ENCODE data around the gene PDE4D. TPM values are rescaled to one million over a fixed set of nuclear protein-coding genes. Genes with fewer than 3 reads are reported as not detected.
"Not testable (repeated sequence)": the region's sequence is repeated elsewhere in the genome, so short reads cannot be mapped to it uniquely, and the experiment has no call there.

PDE4D gene
- total RNA-seq, 4 donors from 2014 or later: 15.9 to 66.3 (median 48.7) TPM

- H3K36me3 ChIP-seq: no peaks in the 10 kb centered on the region
- no peaks in the 10 kb centered on the region for H3K4me1 ChIP-seq
Observed at GRCh38 chr5:59749782-59750520, 143.6 kb downstream of the PDE4D start.

DNA sequence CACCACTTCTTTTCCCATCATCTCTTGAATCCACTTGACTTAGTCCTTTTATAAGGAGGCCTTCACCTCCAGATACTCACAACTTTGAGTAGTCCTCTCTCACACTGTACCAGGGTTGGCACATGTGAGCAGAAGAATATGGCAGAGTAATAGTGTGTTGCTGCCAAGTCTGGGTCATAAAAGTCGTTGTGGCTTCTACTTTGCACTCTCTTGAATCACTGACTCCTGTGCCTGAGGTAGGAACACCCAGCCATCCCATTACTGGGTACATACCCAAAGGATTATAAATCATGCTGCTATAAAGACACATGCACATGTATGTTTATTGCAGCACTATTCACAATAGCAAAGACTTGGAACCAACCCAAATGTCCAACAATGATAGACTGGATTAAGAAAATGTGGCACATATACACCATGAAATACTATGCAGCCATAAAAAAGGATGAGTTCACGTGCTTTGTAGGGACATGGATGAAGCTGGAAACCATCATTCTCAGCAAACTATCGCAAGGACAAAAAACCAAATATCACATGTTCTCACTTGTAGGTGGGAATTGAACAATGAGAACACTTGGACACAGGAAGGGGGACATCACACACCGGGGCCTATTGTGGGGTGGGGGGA lies 145.4 kb downstream of the PDE4D start:
- not testable (repeated sequence) for H3K9me3 ChIP-seq; H3K4me1 ChIP-seq; H3K4me3 ChIP-seq; H3K27me3 ChIP-seq; H3K36me3 ChIP-seq; H3K27ac ChIP-seq; DNase-seq (ENCODE audit: low spot score in 2 of 2)
- WGBS, 2 donors: 91 to 95% methylated on average over 4 of the region's 4 CpGs

More at GRCh38 chr5:59749782-59750520, 143.6 kb downstream of the PDE4D start:
- 90 to 95% methylated on average over 4 of the region's 4 CpGs for WGBS, 2 donors
- Histone ChIP-seq H3K27me3 (no peaks in the 10 kb centered on the region), H3K4me3 (no peak overlapping the region), H3K9me3 (no peaks in the 10 kb centered on the region), H3K27ac (no peak overlapping the region)
- no peak for DNase-seq (ENCODE audit: low spot score in 2 of 2)
- TF ChIP-seq EP300 (IDR thresholded peaks at IDR 0.05): no peak
- no peak for TF ChIP-seq CTCF (IDR thresholded peaks at IDR 0.05)
- no peak for TF ChIP-seq POLR2A (IDR thresholded peaks at IDR 0.05)

DNA sequence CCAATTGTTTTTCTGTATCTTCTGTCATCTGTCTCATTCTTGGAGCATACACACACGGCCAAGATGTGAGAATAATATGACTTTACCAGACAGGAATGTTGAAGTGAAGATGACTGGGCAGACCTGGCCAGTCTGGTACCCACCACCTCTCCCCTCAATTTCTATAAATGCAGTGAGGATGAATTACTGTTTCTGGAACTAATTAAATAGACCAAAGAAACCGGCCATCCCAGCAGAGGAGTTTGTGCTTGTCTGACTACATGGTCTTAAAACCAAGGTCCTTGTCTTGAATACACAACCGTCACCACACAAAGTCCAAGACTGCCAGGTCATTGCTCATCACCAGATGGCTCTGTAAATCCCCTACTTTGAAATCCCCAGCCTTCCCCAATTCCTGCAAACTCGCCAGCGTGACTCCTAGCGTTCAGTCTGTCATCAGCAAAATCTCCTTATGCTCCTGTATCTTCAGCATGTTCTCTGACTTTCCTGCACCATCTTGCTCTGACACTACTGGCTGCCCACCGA lies 147.2 kb downstream of the PDE4D start:
- no peaks in the 10 kb centered on the region for H3K27me3 ChIP-seq
- no peak for DNase-seq (ENCODE audit: low spot score in 2 of 2)
- peak overlapping the region in 3 of 4 donors; percentile 48 to 86 (median 74) for H3K27ac ChIP-seq
- no peak overlapping the region for H3K4me3 ChIP-seq
- TF ChIP-seq EP300 (IDR thresholded peaks at IDR 0.05) (no peak), CTCF (IDR thresholded peaks at IDR 0.05) (no peak)
- H3K9me3 ChIP-seq: no peaks in the 10 kb centered on the region
- no peaks in the 10 kb centered on the region for H3K36me3 ChIP-seq
- 76 to 79% methylated on average over 7 of the region's 7 CpGs for WGBS, 2 donors
- no peaks in the 10 kb centered on the region for H3K4me1 ChIP-seq

DNA sequence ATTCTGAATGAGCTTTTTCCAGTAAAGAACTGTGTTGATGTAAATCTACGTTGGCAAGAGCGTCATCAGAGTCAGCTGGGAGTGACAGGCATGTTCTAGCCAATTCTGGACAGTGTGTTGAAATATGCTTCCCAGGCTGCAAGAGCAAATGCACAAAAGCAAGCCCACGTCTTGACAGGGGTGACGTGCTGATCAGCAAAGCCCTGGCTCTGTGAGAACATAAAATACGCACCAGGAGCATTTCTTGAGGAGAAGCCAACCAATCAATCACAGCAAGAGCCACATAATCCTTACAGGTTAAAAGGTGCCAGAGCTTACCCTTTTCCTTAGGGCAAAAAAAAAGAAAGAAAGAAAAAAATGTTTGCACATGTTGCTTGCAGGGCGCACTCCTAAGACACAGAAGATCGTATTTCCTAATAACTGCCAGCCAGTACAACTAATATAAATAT lies 148.1 kb downstream of the PDE4D start:
- peak overlapping the region in 3 of 4 donors; percentile 1 to 31 (median 14) for H3K4me3 ChIP-seq
- H3K27me3 ChIP-seq: no peaks in the 10 kb centered on the region
- no peaks in the 10 kb centered on the region for H3K36me3 ChIP-seq
- H3K9me3 ChIP-seq: no peaks in the 10 kb centered on the region
- no peaks in the 10 kb centered on the region for H3K4me1 ChIP-seq
- TF ChIP-seq CTCF (IDR thresholded peaks at IDR 0.05) (no peak), POLR2A (IDR thresholded peaks at IDR 0.05) (peak; percentile 26 to 64), EP300 (IDR thresholded peaks at IDR 0.05) (peak; percentile 80 to 93)
- H3K27ac ChIP-seq: peak overlapping the region; percentile 34 to 86 (median 79)
- 32 to 38% methylated on average over 7 of the region's 7 CpGs for WGBS, 2 donors
- no peak for DNase-seq (ENCODE audit: low spot score in 2 of 2)

GRCh38 chr5:59744531-59744992 lies 149.0 kb downstream of the PDE4D start:
- TF ChIP-seq POLR2A (IDR thresholded peaks at IDR 0.05) (no peak), EP300 (IDR thresholded peaks at IDR 0.05) (no peak), CTCF (IDR thresholded peaks at IDR 0.05) (no peak)
- Histone ChIP-seq H3K4me1 (no peaks in the 10 kb centered on the region), H3K9me3 (no peaks in the 10 kb centered on the region), H3K27me3 (no peaks in the 10 kb centered on the region), H3K36me3 (no peaks in the 10 kb centered on the region), H3K27ac (peak overlapping the region; percentile 34 to 86 (median 79)), H3K4me3 (no peak overlapping the region)
- no peak for DNase-seq (ENCODE audit: low spot score in 2 of 2)

Data from tibial nerve (tissue), 4 donors.